CD4-positive, alpha-beta T cell (primary cell): ENCODE measurements around the gene LRRC42. TPM values are rescaled to one million over a fixed set of nuclear protein-coding genes. Genes with fewer than 3 reads are reported as not detected.
A peak's percentile ranks its signal among the peaks of the same experiment; 100 is the strongest.

ENCODE experiments used
- ATAC-seq: fragments of 200-7000 bp; cut with Tn5 transposase; one replicate; pipeline ENCODE4 v1.10.0; 2022; ENCODE audit warnings: mild to moderate bottlenecking; ENCODE audit not compliant: poor library complexity
- CTCF ChIA-PET: fragments of 350-600 bp; sonication (Branson Sonifier 250); formaldehyde crosslinking; loops from one replicate; lab custom pipeline; 2021; ENCODE audit warnings: antibody characterized with exemption, inconsistent platforms; lab: Charles Lee
- POLR2A ChIA-PET: fragments of 350-600 bp; sonication (Branson Sonifier 250); formaldehyde crosslinking; loops from one replicate; lab custom pipeline; 2021; ENCODE audit warnings: antibody characterized with exemption, inconsistent platforms; lab: Charles Lee
- DNase-seq, 14 experiments: peaks; one replicate each; pipeline ENCODE4 v3.0.0-alpha.2; 2013 to 2020; ENCODE audit warnings: mixed read lengths in 2 of 14
- H3K27ac ChIP-seq, 2 donors: one replicate each; pipeline versions ENCODE4 v1.5.1 to v1.7.0; 2013; ENCODE audit warnings: low read length in 2 of 2, low read depth in 1 of 2, mild to moderate bottlenecking in 1 of 2
- H3K27me3 ChIP-seq, 2 experiments: 1 replicate in 1 of 2; 2 replicates in 1 of 2; pipeline versions ENCODE4 v1.6.1 to v1.7.0; 2013; ENCODE audit warnings: low read length in 2 of 2, control low read depth in 1 of 2, mild to moderate bottlenecking in 1 of 2, moderate library complexity in 1 of 2; ENCODE audit not compliant: insufficient read depth in 2 of 2, control insufficient read depth in 1 of 2
- H3K36me3 ChIP-seq: one replicate; pipeline ENCODE4 v1.6.1; 2013; ENCODE audit warnings: low read length, control low read depth; ENCODE audit not compliant: insufficient read depth
- H3K4me1 ChIP-seq: one replicate; pipeline ENCODE4 v1.6.1; 2013; ENCODE audit warnings: low read length, control low read depth; ENCODE audit not compliant: insufficient read depth
- H3K4me3 ChIP-seq: one replicate; pipeline ENCODE4 v1.5.1; 2013; ENCODE audit warnings: mild to moderate bottlenecking, low read length, moderate library complexity
- H3K9me3 ChIP-seq, 2 experiments: 1 replicate in 1 of 2; 2 replicates in 1 of 2; pipeline versions ENCODE4 v1.6.1 to v1.7.0; 2013; ENCODE audit warnings: low read length in 2 of 2, mild to moderate bottlenecking in 2 of 2, control low read depth in 1 of 2, moderate library complexity in 1 of 2; ENCODE audit not compliant: control insufficient read depth in 1 of 2, insufficient read depth in 1 of 2
- H3K27ac Mint-ChIP-seq: one replicate; pipeline ENCODE4 v1.8.0; 2020; ENCODE audit warnings: mixed read lengths
- H3K27me3 Mint-ChIP-seq: one replicate; pipeline ENCODE4 v1.8.0; 2021; ENCODE audit warnings: mixed read lengths
- H3K36me3 Mint-ChIP-seq: one replicate; pipeline ENCODE4 v1.8.0; 2021; ENCODE audit warnings: low read depth, mixed read lengths
- H3K4me1 Mint-ChIP-seq: one replicate; pipeline ENCODE4 v1.8.0; 2021; ENCODE audit warnings: low read depth, mixed read lengths
- H3K4me3 Mint-ChIP-seq: one replicate; pipeline ENCODE4 v1.8.0; 2020; ENCODE audit warnings: mild to moderate bottlenecking, mixed read lengths
- H3K9me3 Mint-ChIP-seq: one replicate; pipeline ENCODE4 v1.8.0; 2020; ENCODE audit warnings: mixed read lengths
- CTCF ChIP-seq: fragments of 200-600 bp; IDR thresholded peaks from one replicate; pipeline ENCODE4 v1.8.0; 2022; ENCODE audit warnings: antibody characterized with exemption, mild to moderate bottlenecking
- intact Hi-C, 2 experiments: fragments of 100-400 bp; cut with DNase I in 1 of 2; cut with micrococcal nuclease in 1 of 2; formaldehyde crosslinking; loops; one replicate each; pipeline versions ENCODE4 v1.15.1 to v1.9.0; 2023 to 2025; cut with DNase I, micrococcal nuclease
- total RNA-seq, 174 experiments: library from RNA in 2 of 174; stranded (reverse) in 2 of 174; gene quantifications; one replicate each; pipeline ENCODE4 v1.2.3 and lab custom pipeline; 2021 to 2026

Gene LRRC42
- total RNA-seq, 2 experiments from 2014 or later: 3.9 to 5.0 TPM

- ATAC-seq (no peak), DNase-seq (peak in 1 of 14 experiments; percentile 22)
- H3K36me3 Mint-ChIP-seq: no peaks in the 10 kb centered on the region
- Histone ChIP-seq H3K27me3 (no peaks in the 10 kb centered on the region), H3K9me3 (peaks cover 0 to 6% of the 10 kb centered on the region in 2 experiments), H3K4me1 (no peaks in the 10 kb centered on the region), H3K36me3 (no peaks in the 10 kb centered on the region), H3K27ac (no peak overlapping the region), H3K4me3 (no peak overlapping the region)
- H3K27ac Mint-ChIP-seq: no peak overlapping the region
- H3K4me3 Mint-ChIP-seq: no peak overlapping the region
- ChIA-PET POLR2A (no interaction called here), CTCF (no interaction called here)
- H3K4me1 Mint-ChIP-seq: no peaks in the 10 kb centered on the region
- no peak for TF ChIP-seq CTCF
- no peaks in the 10 kb centered on the region for H3K9me3 Mint-ChIP-seq
- H3K27me3 Mint-ChIP-seq: no peaks in the 10 kb centered on the region
- intact Hi-C loops: no loop called here
These were observed 58.4 kb downstream of the LRRC42 start for GRCh38 chr1:54004481-54005049.

GRCh38 chr1:54006508-54006907 lies 60.4 kb downstream of the LRRC42 start:
- Histone ChIP-seq H3K27me3 (no peaks in the 10 kb centered on the region), H3K9me3 (peaks cover 0 to 6% of the 10 kb centered on the region in 2 experiments), H3K27ac (no peak overlapping the region), H3K36me3 (no peaks in the 10 kb centered on the region), H3K4me1 (no peaks in the 10 kb centered on the region), H3K4me3 (no peak overlapping the region)
- Mint-ChIP-seq H3K27ac (no peak overlapping the region), H3K9me3 (no peaks in the 10 kb centered on the region), H3K27me3 (no peaks in the 10 kb centered on the region), H3K36me3 (no peaks in the 10 kb centered on the region), H3K4me3 (no peak overlapping the region), H3K4me1 (no peaks in the 10 kb centered on the region)
- DNase-seq (no peak), ATAC-seq (no peak)
- CTCF ChIA-PET: no interaction called here
- no peak for TF ChIP-seq CTCF
- intact Hi-C loops: no loop called here
- POLR2A ChIA-PET: no interaction called here

GRCh38 chr1:54007613-54008012 lies 61.5 kb downstream of the LRRC42 start:
- Histone ChIP-seq H3K4me3 (no peak overlapping the region), H3K27ac (no peak overlapping the region), H3K27me3 (no peaks in the 10 kb centered on the region), H3K36me3 (no peaks in the 10 kb centered on the region), H3K4me1 (no peaks in the 10 kb centered on the region), H3K9me3 (peaks cover 0 to 6% of the 10 kb centered on the region in 2 experiments)
- Mint-ChIP-seq H3K9me3 (no peaks in the 10 kb centered on the region), H3K4me3 (no peak overlapping the region), H3K36me3 (no peaks in the 10 kb centered on the region), H3K27ac (no peak overlapping the region), H3K27me3 (no peaks in the 10 kb centered on the region), H3K4me1 (no peaks in the 10 kb centered on the region)
- DNase-seq (no peak), ATAC-seq (no peak)
- ChIA-PET POLR2A (no interaction called here), CTCF (no interaction called here)
- TF ChIP-seq CTCF: no peak
- intact Hi-C loops: no loop called here
